NCI-H1105 (cell line): ENCODE results near the gene MRPL33.

Experiments
- DNase-seq: peaks from one replicate; lab custom pipeline; 2025; lab: John Stamatoyannopoulos, UW

The MRPL33 gene

GRCh38 chr2:27808984-27809383 is 37.5 kb downstream of the MRPL33 start:
- no peak for DNase-seq

GRCh38 chr2:27809761-27810241 is 38.3 kb downstream of the MRPL33 start:
- DNase-seq, result no peak

GRCh38 chr2:27810455-27810854 is 38.9 kb downstream of the MRPL33 start:
- no peak for DNase-seq

DNA sequence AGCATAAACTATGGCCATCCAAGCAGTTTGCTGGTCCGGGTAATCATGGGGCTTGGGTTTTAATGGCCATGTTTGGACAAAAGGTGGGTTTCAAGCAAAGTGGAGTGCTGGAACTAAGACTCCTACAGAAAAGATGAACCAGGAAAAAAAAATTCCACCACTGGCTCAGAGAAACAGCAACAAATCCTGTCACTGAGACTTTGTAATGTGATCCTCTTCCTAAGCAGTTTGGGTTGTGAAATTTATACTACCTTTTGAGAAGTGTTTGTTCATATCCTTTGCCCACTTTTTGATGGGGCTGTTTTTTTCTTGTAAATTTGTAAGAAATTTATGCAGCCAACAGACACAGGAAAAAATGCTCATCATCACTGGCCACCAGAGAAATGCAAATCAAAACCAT is 40.2 kb downstream of the MRPL33 start:
- DNase-seq, result no peak

DNA sequence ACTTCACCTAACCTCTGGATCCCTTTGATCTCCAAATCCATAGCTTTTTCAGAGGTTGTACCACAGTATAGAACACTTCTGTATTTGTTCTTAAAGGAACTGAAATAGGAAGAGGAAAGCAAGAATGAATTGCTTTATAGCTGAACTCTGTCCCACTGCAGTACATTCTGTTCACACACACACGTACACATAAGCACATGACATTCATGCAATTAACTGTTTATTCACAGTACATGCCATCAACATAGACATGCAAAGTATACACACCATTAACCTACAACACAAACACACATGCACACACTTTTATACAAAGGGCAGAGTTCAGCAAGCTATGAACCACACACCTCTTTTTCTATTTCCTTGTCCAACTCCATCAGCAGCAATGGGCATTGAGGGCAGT is 43.2 kb downstream of the MRPL33 start:
- DNase-seq, result no peak

GRCh38 chr2:27815860-27816438 is 44.4 kb downstream of the MRPL33 start:
- DNase-seq, result no peak

DNA sequence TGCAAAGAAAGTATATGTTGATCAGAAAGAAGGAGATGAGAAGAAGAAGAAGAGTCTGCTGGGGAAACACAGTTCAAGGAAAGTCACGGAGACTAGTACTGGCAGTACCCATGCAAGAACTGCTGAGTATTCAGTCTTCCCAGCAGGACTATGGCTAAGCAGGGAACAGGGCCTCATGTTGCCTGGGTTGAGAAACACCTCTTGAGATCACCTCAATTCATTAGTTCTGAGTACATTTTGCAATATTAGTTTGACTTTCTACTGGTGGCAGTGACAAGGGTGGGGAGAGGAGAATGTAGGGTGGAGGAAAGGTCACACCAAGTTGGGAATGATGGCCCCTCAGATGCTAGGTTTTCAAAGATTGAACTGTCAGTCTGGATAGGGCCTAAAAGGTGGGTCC is 50.5 kb downstream of the MRPL33 start:
- no peak for DNase-seq

- no peak for DNase-seq
These were observed 51.6 kb downstream of the MRPL33 start for GRCh38 chr2:27823135-27823534.

DNA sequence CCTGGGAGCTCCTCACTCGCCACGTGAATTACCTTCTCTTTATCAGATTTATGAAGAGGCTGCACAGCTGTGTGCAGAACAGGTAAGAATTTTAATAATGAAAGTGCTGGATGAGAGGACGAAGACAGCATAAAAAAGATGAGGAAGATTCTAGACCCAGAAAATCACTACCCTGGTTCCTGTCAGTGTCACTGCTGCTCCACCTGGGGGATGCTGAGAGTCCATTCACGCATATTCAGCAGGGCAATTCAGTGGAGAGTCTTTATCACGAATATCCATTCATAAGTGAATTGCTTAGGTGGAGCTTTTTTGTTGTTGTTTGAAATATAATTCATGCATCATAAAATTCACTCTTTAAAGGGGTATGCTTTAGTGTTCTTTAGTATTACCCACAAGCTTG is 52.0 kb downstream of the MRPL33 start:
- no peak for DNase-seq

DNA sequence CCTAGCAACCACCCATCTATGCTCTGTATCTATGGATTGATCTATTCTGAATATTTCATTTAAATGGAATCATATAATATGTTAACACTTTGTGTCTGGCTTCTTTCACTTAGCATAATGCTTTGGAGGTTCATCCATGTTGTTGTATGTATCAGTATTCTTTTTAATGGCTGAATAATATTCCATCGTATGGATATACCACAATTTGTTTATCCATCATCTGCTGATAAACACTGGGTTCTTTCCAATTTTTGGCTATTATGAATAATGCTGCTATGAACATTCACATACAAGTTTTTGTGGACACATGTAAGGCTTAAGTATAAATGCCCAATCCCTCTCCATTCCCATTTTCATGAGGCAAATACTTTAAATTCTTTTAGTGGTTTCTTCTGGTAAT is 52.9 kb downstream of the MRPL33 start:
- no peak for DNase-seq

DNA sequence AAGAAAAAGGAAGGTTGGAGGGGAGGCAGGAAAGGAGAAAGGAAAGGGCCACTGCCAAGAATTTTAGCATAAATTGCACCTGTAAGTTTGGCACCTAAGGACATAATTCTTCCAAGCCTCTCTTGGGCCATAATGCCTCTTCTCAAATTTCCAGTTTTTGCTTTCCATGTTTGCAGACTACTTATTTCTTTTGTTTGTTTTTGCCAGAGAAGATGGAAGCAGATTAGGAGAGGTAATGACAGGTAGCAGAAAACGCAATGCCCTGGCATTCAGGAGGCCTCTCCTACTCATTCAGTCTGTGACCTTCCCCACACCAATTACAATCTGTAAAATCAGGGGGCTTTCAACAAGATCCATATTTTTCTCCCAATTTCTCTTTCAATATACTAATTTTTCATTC is 56.8 kb downstream of the MRPL33 start:
- DNase-seq, result peak; percentile 64
